HepG2 (cell line): ENCODE data around the gene EPB41L1. TPM values are rescaled to one million over a fixed set of nuclear protein-coding genes. Genes with fewer than 3 reads are reported as not detected.
A peak's percentile ranks its signal among the peaks of the same experiment; 100 is the strongest.

ENCODE experiments used
- ARID2 ChIP-seq: sonication (generic); formaldehyde crosslinking; IDR thresholded peaks from 2 replicates; pipeline ENCODE4 v1.8.1; 2022; ENCODE audit warnings: mild to moderate bottlenecking, missing genetic modification reagents, borderline replicate concordance
- E2F5 ChIP-seq: sonication (generic); formaldehyde crosslinking; conservative IDR thresholded peaks from 2 replicates; pipeline ENCODE4 v1.4.0; 2020; ENCODE audit warnings: missing genetic modification reagents
- EED ChIP-seq: sonication (generic); formaldehyde crosslinking; IDR thresholded peaks from 2 replicates; pipeline ENCODE4 v1.5.0; 2020; ENCODE audit warnings: mild to moderate bottlenecking, missing genetic modification reagents
- GATAD1 ChIP-seq: IDR thresholded peaks from 2 replicates; pipeline ENCODE4 v1.6.1; 2016; ENCODE audit warnings: missing genetic modification reagents, missing compliant biosample characterization
- GZF1 ChIP-seq: sonication (generic); formaldehyde crosslinking; IDR thresholded peaks from 2 replicates; pipeline ENCODE4 v1.5.1; 2020; ENCODE audit warnings: mild to moderate bottlenecking, missing genetic modification reagents
- HOMEZ ChIP-seq: IDR thresholded peaks from 2 replicates; pipeline ENCODE4 v1.6.1; 2016; ENCODE audit warnings: low read depth
- KMT2A ChIP-seq: sonication (generic); formaldehyde crosslinking; IDR thresholded peaks from 2 replicates; pipeline ENCODE4 v1.4.0; 2020; ENCODE audit warnings: missing genetic modification reagents
- MTF2 ChIP-seq: sonication (generic); formaldehyde crosslinking; IDR thresholded peaks from 2 replicates; pipeline ENCODE4 v1.5.0; 2020; ENCODE audit warnings: missing genetic modification reagents, borderline replicate concordance
- NAIF1 ChIP-seq: sonication (generic); formaldehyde crosslinking; IDR thresholded peaks from 2 replicates; pipeline ENCODE4 v1.5.0; 2020; ENCODE audit warnings: mild to moderate bottlenecking, missing genetic modification reagents, borderline replicate concordance
- NCOR1 ChIP-seq: fragments of 200-600 bp; sonication (generic); IDR thresholded peaks from 2 replicates; pipeline ENCODE4 v1.7.0; 2017; ENCODE audit warnings: antibody characterized with exemption, low read length, borderline replicate concordance
- NRL ChIP-seq: sonication (generic); formaldehyde crosslinking; IDR thresholded peaks from 2 replicates; pipeline ENCODE4 v1.5.0; 2020; ENCODE audit warnings: missing genetic modification reagents, mild to moderate bottlenecking, moderate library complexity, borderline replicate concordance
- ONECUT2 ChIP-seq: sonication (generic); formaldehyde crosslinking; IDR thresholded peaks from 2 replicates; pipeline ENCODE4 v1.4.0; 2020; ENCODE audit warnings: missing genetic modification reagents
- PAX8 ChIP-seq: sonication (generic); formaldehyde crosslinking; IDR thresholded peaks from 2 replicates; pipeline ENCODE4 v1.8.0; 2022; ENCODE audit warnings: mild to moderate bottlenecking, missing genetic modification reagents, borderline replicate concordance
- POGK ChIP-seq: sonication (generic); formaldehyde crosslinking; conservative IDR thresholded peaks from 2 replicates; pipeline ENCODE4 v1.8.0; 2022; ENCODE audit warnings: mild to moderate bottlenecking, moderate library complexity, missing genetic modification reagents
- SNAPC5 ChIP-seq: sonication (generic); formaldehyde crosslinking; IDR thresholded peaks from 2 replicates; pipeline ENCODE4 v1.8.1; 2023; ENCODE audit warnings: mild to moderate bottlenecking, missing genetic modification reagents, borderline replicate concordance
- ZNF160 ChIP-seq: sonication (generic); formaldehyde crosslinking; IDR thresholded peaks from 2 replicates; pipeline ENCODE4 v1.8.0; 2022; ENCODE audit warnings: mild to moderate bottlenecking, inconsistent platforms, missing genetic modification reagents
- ZNF17 ChIP-seq: sonication (generic); formaldehyde crosslinking; IDR thresholded peaks from 2 replicates; pipeline ENCODE4 v1.5.0; 2020; ENCODE audit warnings: mild to moderate bottlenecking, missing genetic modification reagents
- ZNF225 ChIP-seq: sonication (generic); formaldehyde crosslinking; IDR thresholded peaks from 2 replicates; pipeline ENCODE4 v1.4.0; 2020; ENCODE audit warnings: mild to moderate bottlenecking, missing genetic modification reagents
- ZNF251 ChIP-seq: sonication (generic); formaldehyde crosslinking; IDR thresholded peaks from 2 replicates; pipeline ENCODE4 v1.9.0; 2021; ENCODE audit warnings: mild to moderate bottlenecking, missing genetic modification reagents
- ZNF253 ChIP-seq: sonication (generic); formaldehyde crosslinking; IDR thresholded peaks from 2 replicates; pipeline ENCODE4 v1.8.0; 2022; ENCODE audit warnings: mild to moderate bottlenecking, missing genetic modification reagents, borderline replicate concordance
- ZNF296 ChIP-seq: sonication (generic); formaldehyde crosslinking; conservative IDR thresholded peaks from 2 replicates; pipeline ENCODE4 v1.5.0; 2020; ENCODE audit warnings: mild to moderate bottlenecking, missing genetic modification reagents
- ZNF44 ChIP-seq: sonication (generic); formaldehyde crosslinking; IDR thresholded peaks from 2 replicates; pipeline ENCODE4 v1.5.1; 2020; ENCODE audit warnings: mild to moderate bottlenecking, missing genetic modification reagents
- ZNF530 ChIP-seq: sonication (generic); formaldehyde crosslinking; IDR thresholded peaks from 2 replicates; pipeline ENCODE4 v1.5.0; 2020; ENCODE audit warnings: low read depth, mild to moderate bottlenecking, missing genetic modification reagents
- ZNF563 ChIP-seq: sonication (generic); formaldehyde crosslinking; IDR thresholded peaks from 2 replicates; pipeline ENCODE4 v1.8.0; 2022; ENCODE audit warnings: mild to moderate bottlenecking, moderate library complexity, missing genetic modification reagents
- ZNF580 ChIP-seq: IDR thresholded peaks from 2 replicates; pipeline ENCODE4 v1.6.1; 2016; ENCODE audit warnings: low read depth, borderline replicate concordance
- ZNF891 ChIP-seq: sonication (generic); formaldehyde crosslinking; IDR thresholded peaks from 2 replicates; pipeline ENCODE4 v1.5.0; 2020; ENCODE audit warnings: mild to moderate bottlenecking, missing genetic modification reagents
- polyA plus RNA-seq, 8 experiments: library from polyadenylated mRNA; depleted of rRNA in 3 of 8; stranded (reverse) in 7 of 8; unstranded in 1 of 8; fragments of >200 nt; fragmentation: Illumina TruSeq in 4 of 8; extraction: Trizol in 4 of 8; gene quantifications; 2 replicates each; pipeline versions ENCODE4 v1.2.1 to v1.2.3, GENCODE V29; 2011 to 2016; ENCODE audit warnings: low read depth in 4 of 8, missing spikeins in 1 of 8, mixed read lengths in 1 of 8; ENCODE audit not compliant: insufficient read depth in 1 of 8
- total RNA-seq, 5 experiments: library from RNA; depleted of rRNA; stranded (reverse); fragments of >200 nt; fragmentation: Illumina TruSeq; extraction: Trizol; gene quantifications; 2 replicates each; pipeline ENCODE4 v1.2.3, GENCODE V29; 2016; ENCODE audit warnings: low read depth in 1 of 5

EPB41L1 gene
- total and polyA plus RNA-seq, 2 of the 13 experiments (the other 11 are each of a cell fraction or from before 2014, with no cell fraction given), result 16.7 to 39.0 TPM

GRCh38 chr20:36270744-36271638, 116.5 kb downstream of the EPB41L1 start (continued):
- TF ChIP-seq ZNF891 (peak; percentile 81; the same call in 1 of the 2 replicates), ZNF160 (CRISPR knock-in tag) (no peak), GZF1 (CRISPR knock-in tag) (no peak), ZNF530 (CRISPR knock-in tag) (0 out of 2 replicates have a peak, but pooled peaks have one; percentile 37), ZNF580 (0 out of 2 replicates have a peak, but pooled peaks have one; percentile 41), HOMEZ (CRISPR knock-in tag) (no peak), ZNF44 (CRISPR knock-in tag) (no peak), MTF2 (CRISPR knock-in tag) (0 out of 2 replicates have a peak, but pooled peaks have one; percentile 24), ZNF563 (CRISPR knock-in tag) (no peak; the same call in 1 of the 2 replicates), POGK (peak; percentile 65; the same call in 1 of the 2 replicates), ZNF17 (CRISPR knock-in tag) (no peak), E2F5 (no peak), EED (CRISPR knock-in tag) (0 out of 2 replicates have a peak, but pooled peaks have one; percentile 82), NAIF1 (CRISPR knock-in tag) (no peak), KMT2A (CRISPR knock-in tag) (peak; percentile 55), ZNF225 (CRISPR knock-in tag) (no peak), ONECUT2 (CRISPR knock-in tag) (no peak; the same call in 1 of the 2 replicates), ARID2 (CRISPR knock-in tag) (no peak), ZNF296 (CRISPR knock-in tag) (peak; percentile 26; the same call in 1 of the 2 replicates), GATAD1 (CRISPR knock-in tag) (peak; percentile 93), ZNF253 (CRISPR knock-in tag) (no peak), NRL (peak; percentile 82), ZNF251 (CRISPR knock-in tag) (no peak), SNAPC5 (no peak), NCOR1 (no peak), PAX8 (CRISPR knock-in tag) (no peak)
